Measurements from ENCODE around the gene PRRT1B. TPM values are rescaled to one million over a fixed set of nuclear protein-coding genes. Genes with fewer than 3 reads are reported as not detected.

Gene PRRT1B
- total RNA-seq, 4 donors from 2014 or later: not detected

GRCh38 chr9:131528186-131528585, 17.1 kb upstream of the PRRT1B start:
- H3K36me3 ChIP-seq: peaks cover 66% of the 10 kb centered on the region
- no peak overlapping the region for H3K27ac ChIP-seq

GRCh38 chr9:131528886-131529505, 16.3 kb upstream of the PRRT1B start:
- Histone ChIP-seq H3K4me3 (no peak overlapping the region), H3K4me1 (peaks cover 14% of the 10 kb centered on the region), H3K27me3 (no peaks in the 10 kb centered on the region), H3K36me3 (peaks cover 57% of the 10 kb centered on the region), H3K9me3 (no peaks in the 10 kb centered on the region), H3K27ac (no peak overlapping the region)
- TF ChIP-seq POLR2A (IDR thresholded peaks at IDR 0.05) (no peak), EP300 (IDR thresholded peaks at IDR 0.05) (no peak)
- WGBS: 92% methylated on average over 31 of the region's 35 CpGs
- no peak for DNase-seq (ENCODE audit: low spot score in 2 of 2)

More at GRCh38 chr9:131528186-131528585, 17.1 kb upstream of the PRRT1B start:
- no peak for TF ChIP-seq EP300 (IDR thresholded peaks at IDR 0.05)
- TF ChIP-seq POLR2A (IDR thresholded peaks at IDR 0.05): no peak
- no peak for TF ChIP-seq CTCF (IDR thresholded peaks at IDR 0.05)
- TF ChIP-seq POLR2AphosphoS5 (IDR thresholded peaks at IDR 0.05): no peak
- no peak for DNase-seq (ENCODE audit: low spot score in 2 of 2)
- Histone ChIP-seq H3K9me3 (no peaks in the 10 kb centered on the region), H3K27me3 (no peaks in the 10 kb centered on the region), H3K4me3 (no peak overlapping the region), H3K4me1 (peaks cover 14% of the 10 kb centered on the region)
- whole genome bisulfite sequencing: 88% methylated on average over 7 of the region's 7 CpGs

GRCh38 chr9:131529597-131530545, 15.5 kb upstream of the PRRT1B start:
- Histone ChIP-seq H3K27ac (no peak overlapping the region), H3K27me3 (no peaks in the 10 kb centered on the region), H3K4me1 (peaks cover 14% of the 10 kb centered on the region), H3K9me3 (no peaks in the 10 kb centered on the region), H3K4me3 (peak overlapping the region; percentile 79), H3K36me3 (peaks cover 49% of the 10 kb centered on the region)
- DNase-seq (ENCODE audit: low spot score in 2 of 2): no peak
- WGBS: 67% methylated on average over 15 of the region's 24 CpGs
- TF ChIP-seq POLR2A (IDR thresholded peaks at IDR 0.05) (no peak), POLR2AphosphoS5 (IDR thresholded peaks at IDR 0.05) (no peak), EP300 (IDR thresholded peaks at IDR 0.05) (no peak), CTCF (IDR thresholded peaks at IDR 0.05) (no peak)

- DNase-seq (ENCODE audit: low spot score in 2 of 2): peak in 1 of 2 donors; percentile 80
- no peaks in the 10 kb centered on the region for H3K9me3 ChIP-seq
These were observed 14.8 kb upstream of the PRRT1B start for GRCh38 chr9:131530546-131530919.

More at GRCh38 chr9:131530546-131530919, 14.8 kb upstream of the PRRT1B start:
- Histone ChIP-seq H3K27ac (peak overlapping the region; percentile 67), H3K36me3 (peaks cover 42% of the 10 kb centered on the region), H3K4me1 (peaks cover 14% of the 10 kb centered on the region), H3K4me3 (peak overlapping the region; percentile 79), H3K27me3 (no peaks in the 10 kb centered on the region)
- 11% methylated on average over 10 of the region's 29 CpGs for WGBS
- TF ChIP-seq POLR2AphosphoS5 (IDR thresholded peaks at IDR 0.05) (no peak), EP300 (IDR thresholded peaks at IDR 0.05) (no peak), POLR2A (IDR thresholded peaks at IDR 0.05) (no peak), CTCF (IDR thresholded peaks at IDR 0.05) (peak in 1 of 2 donors; percentile 19)
